ENCODE data around the gene STK32C. TPM values are rescaled to one million over a fixed set of nuclear protein-coding genes. Genes with fewer than 3 reads are reported as not detected.
"Not testable (repeated sequence)": the region's sequence is repeated elsewhere in the genome, so short reads cannot be mapped to it uniquely, and the experiment has no call there.

STK32C gene
- total and polyA plus RNA-seq, 2 donors (not counting 1 experiment from before 2014, with no cell fraction given), result 9.9 to 16.8 TPM

- no peak overlapping the region for H3K27ac Mint-ChIP-seq
- no peaks in the 10 kb centered on the region for H3K27me3 ChIP-seq (replicated peaks in 1 of 4; ENCODE audit: control extremely low read depth in 1 of 4, control insufficient read depth in 3 of 4, insufficient read depth in 4 of 4, low read length in 3 of 4)
- H3K9me3 Mint-ChIP-seq (ENCODE audit: insufficient read depth), result peaks cover 9% of the 10 kb centered on the region
- ChIA-PET CTCF (no interaction called here), POLR2A (no interaction called here)
- no peaks in the 10 kb centered on the region for H3K36me3 ChIP-seq (replicated peaks in 1 of 2; ENCODE audit: control extremely low read depth in 1 of 2, control insufficient read depth in 1 of 2, extremely low read depth in 1 of 2, insufficient read depth in 2 of 2, low read length in 1 of 2)
- no peak overlapping the region for H2AFZ ChIP-seq (ENCODE audit: insufficient read depth, low read depth, low read length, poor library complexity, severe bottlenecking)
- peaks cover 5% of the 10 kb centered on the region for H3K4me1 Mint-ChIP-seq
- H3K27ac ChIP-seq (ENCODE audit: low read length in 2 of 2), result no peak overlapping the region
- no peak for DNase-seq
- 100% methylated on average over 7 of the region's 9 CpGs for WGBS (ENCODE audit: insufficient coverage)
- no peak for ATAC-seq (ENCODE audit: low read depth)
- H3K4me3 ChIP-seq (ENCODE audit: control extremely low read depth in 1 of 5, extremely low read depth in 1 of 5, insufficient read depth in 1 of 5, low read depth in 2 of 5, low read length in 4 of 5), result no peak overlapping the region
- H3K9me3 ChIP-seq (ENCODE audit: control extremely low read depth in 1 of 3, control insufficient read depth in 2 of 3, insufficient read depth in 1 of 3, low read length in 2 of 3), result peaks cover 0 to 35% (median 11%) of the 10 kb centered on the region in 3 donors
- no peak overlapping the region for H3K4me3 Mint-ChIP-seq
- no peaks in the 10 kb centered on the region for H4K20me1 ChIP-seq (ENCODE audit: control insufficient read depth, insufficient read depth, low read length, poor library complexity, severe bottlenecking)
- peaks cover 0 to 9% of the 10 kb centered on the region in 2 donors for H3K4me1 ChIP-seq (ENCODE audit: control insufficient read depth in 2 of 2, insufficient read depth in 2 of 2, low read length in 2 of 2)
- H3K79me2 ChIP-seq (ENCODE audit: control insufficient read depth, insufficient read depth, low read length), result no peaks in the 10 kb centered on the region
- no peak overlapping the region for H3K9ac ChIP-seq (ENCODE audit: low read length)
- no peaks in the 10 kb centered on the region for H3K27me3 Mint-ChIP-seq
- TF ChIP-seq EZH2 (IDR thresholded peaks at IDR 0.05; ENCODE audit: borderline replicate concordance, insufficient read depth, low read depth, low read length, poor library complexity, severe bottlenecking) (no peak), CTCF (IDR thresholded peaks at IDR 0.05) (no peak)
- intact Hi-C loops (cut with micrococcal nuclease), result no loop called here
- no peak overlapping the region for H3K4me2 ChIP-seq (replicated peaks; ENCODE audit: low read depth, low read length, poor library complexity, severe bottlenecking)
Measured at GRCh38 chr10:132220061-132220460, 87.7 kb downstream of the STK32C start.

GRCh38 chr10:132219486-132219885, 88.3 kb downstream of the STK32C start:
- no peak for ATAC-seq (ENCODE audit: low read depth)
- H3K79me2 ChIP-seq (ENCODE audit: control insufficient read depth, insufficient read depth, low read length), result no peaks in the 10 kb centered on the region
- H3K4me3 ChIP-seq (ENCODE audit: control extremely low read depth in 1 of 5, extremely low read depth in 1 of 5, insufficient read depth in 1 of 5, low read depth in 2 of 5, low read length in 4 of 5), result no peak overlapping the region
- H3K36me3 ChIP-seq (replicated peaks in 1 of 2; ENCODE audit: control extremely low read depth in 1 of 2, control insufficient read depth in 1 of 2, extremely low read depth in 1 of 2, insufficient read depth in 2 of 2, low read length in 1 of 2), result no peaks in the 10 kb centered on the region
- no peaks in the 10 kb centered on the region for H3K27me3 ChIP-seq (replicated peaks in 1 of 4; ENCODE audit: control extremely low read depth in 1 of 4, control insufficient read depth in 3 of 4, insufficient read depth in 4 of 4, low read length in 3 of 4)
- Mint-ChIP-seq H3K4me3 (no peak overlapping the region), H3K4me1 (peaks cover 5% of the 10 kb centered on the region), H3K9me3 (ENCODE audit: insufficient read depth) (peaks cover 9% of the 10 kb centered on the region), H3K27ac (no peak overlapping the region), H3K27me3 (no peaks in the 10 kb centered on the region)
- no peak overlapping the region for H3K27ac ChIP-seq (ENCODE audit: low read length in 2 of 2)
- 98% methylated on average over 7 of the region's 7 CpGs for WGBS (ENCODE audit: insufficient coverage)
- DNase-seq, result no peak
- no peak overlapping the region for H2AFZ ChIP-seq (ENCODE audit: insufficient read depth, low read depth, low read length, poor library complexity, severe bottlenecking)
- ChIA-PET POLR2A (no interaction called here), CTCF (interaction anchor here (0.8 kb wide), 1 partner anchor 134 kb away, joined by 4 read pairs; no protein-coding TSS in a partner anchor)
- H3K9me3 ChIP-seq (ENCODE audit: control extremely low read depth in 1 of 3, control insufficient read depth in 2 of 3, insufficient read depth in 1 of 3, low read length in 2 of 3), result peaks cover 0 to 40% (median 13%) of the 10 kb centered on the region in 3 donors
- TF ChIP-seq CTCF (IDR thresholded peaks at IDR 0.05) (no peak), EZH2 (IDR thresholded peaks at IDR 0.05; ENCODE audit: borderline replicate concordance, insufficient read depth, low read depth, low read length, poor library complexity, severe bottlenecking) (no peak)
- no peak overlapping the region for H3K4me2 ChIP-seq (replicated peaks; ENCODE audit: low read depth, low read length, poor library complexity, severe bottlenecking)
- H3K4me1 ChIP-seq (ENCODE audit: control insufficient read depth in 2 of 2, insufficient read depth in 2 of 2, low read length in 2 of 2), result peaks cover 0 to 9% of the 10 kb centered on the region in 2 donors
- no peak overlapping the region for H3K9ac ChIP-seq (ENCODE audit: low read length)
- intact Hi-C loops (cut with micrococcal nuclease), result no loop called here
- H4K20me1 ChIP-seq (ENCODE audit: control insufficient read depth, insufficient read depth, low read length, poor library complexity, severe bottlenecking), result no peaks in the 10 kb centered on the region

- WGBS (ENCODE audit: insufficient coverage), result 85% methylated on average over 3 of the region's 3 CpGs
- H3K9me3 Mint-ChIP-seq (ENCODE audit: insufficient read depth), result peaks cover 16% of the 10 kb centered on the region
- H3K27ac ChIP-seq (ENCODE audit: low read length in 2 of 2); H3K27me3 ChIP-seq (replicated peaks in 1 of 4; ENCODE audit: control extremely low read depth in 1 of 4, control insufficient read depth in 3 of 4, insufficient read depth in 4 of 4, low read length in 3 of 4); H4K20me1 ChIP-seq (ENCODE audit: control insufficient read depth, insufficient read depth, low read length, poor library complexity, severe bottlenecking); intact Hi-C loops (cut with micrococcal nuclease); POLR2A ChIA-PET; H3K4me2 ChIP-seq (replicated peaks; ENCODE audit: low read depth, low read length, poor library complexity, severe bottlenecking); H2AFZ ChIP-seq (ENCODE audit: insufficient read depth, low read depth, low read length, poor library complexity, severe bottlenecking); H3K27me3 Mint-ChIP-seq; H3K4me3 Mint-ChIP-seq; CTCF ChIA-PET; DNase-seq; H3K36me3 ChIP-seq (replicated peaks in 1 of 2; ENCODE audit: control extremely low read depth in 1 of 2, control insufficient read depth in 1 of 2, extremely low read depth in 1 of 2, insufficient read depth in 2 of 2, low read length in 1 of 2); H3K27ac Mint-ChIP-seq; H3K4me1 Mint-ChIP-seq; H3K4me1 ChIP-seq (ENCODE audit: control insufficient read depth in 2 of 2, insufficient read depth in 2 of 2, low read length in 2 of 2); H3K4me3 ChIP-seq (ENCODE audit: control extremely low read depth in 1 of 5, extremely low read depth in 1 of 5, insufficient read depth in 1 of 5, low read depth in 2 of 5, low read length in 4 of 5); ATAC-seq (ENCODE audit: low read depth); H3K9ac ChIP-seq (ENCODE audit: low read length); H3K79me2 ChIP-seq (ENCODE audit: control insufficient read depth, insufficient read depth, low read length): not testable (repeated sequence)
- H3K9me3 ChIP-seq (ENCODE audit: control extremely low read depth in 1 of 3, control insufficient read depth in 2 of 3, insufficient read depth in 1 of 3, low read length in 2 of 3), result peaks cover 0 to 50% (median 24%) of the 10 kb centered on the region in 3 donors
Measured at GRCh38 chr10:132216441-132216840, 91.3 kb downstream of the STK32C start.

Data from B cell (primary cell).